Fibroblast of lung (primary cell): ENCODE results near the gene ATP13A4. TPM values are rescaled to one million over a fixed set of nuclear protein-coding genes. Genes with fewer than 3 reads are reported as not detected.

Experiments used
- DNase-seq, 2 donors: peaks; one replicate each; pipeline versions ENCODE4 v3.0.0 to v3.0.0-alpha.2; 2010; ENCODE audit warnings: low read depth in 2 of 2
- H2AFZ ChIP-seq: 2 replicates; pipeline ENCODE4 v1.5.1; 2012; ENCODE audit warnings: low read length, control low read depth, inconsistent platforms
- H3K27ac ChIP-seq: 2 replicates; pipeline ENCODE4 v1.5.1; 2011; ENCODE audit warnings: low read length, control low read depth; ENCODE audit not compliant: insufficient read depth
- H3K27me3 ChIP-seq: 2 replicates; pipeline ENCODE4 v1.5.1; 2011; ENCODE audit warnings: mild to moderate bottlenecking, low read length; ENCODE audit not compliant: control insufficient read depth, insufficient read depth
- H3K36me3 ChIP-seq: 2 replicates; pipeline ENCODE4 v1.5.1; 2011; ENCODE audit warnings: low read length; ENCODE audit not compliant: control insufficient read depth, insufficient read depth
- H3K4me1 ChIP-seq: 2 replicates; pipeline ENCODE4 v1.5.1; 2011; ENCODE audit warnings: low read length; ENCODE audit not compliant: control insufficient read depth, insufficient read depth; ENCODE audit errors: extremely low read depth
- H3K4me2 ChIP-seq: 2 replicates; pipeline ENCODE4 v1.5.1; 2011; ENCODE audit warnings: low read length, control low read depth; ENCODE audit not compliant: insufficient read depth; ENCODE audit errors: extremely low read depth
- H3K4me3 ChIP-seq, 4 experiments: fragments of 200-600 bp in 1 of 4; sonication (generic) in 1 of 4; replicated peaks in 1 of 4; 2 replicates each; pipeline ENCODE4 v1.5.1; 2011 to 2016; ENCODE audit warnings: low read length in 4 of 4, low read depth in 3 of 4, mild to moderate bottlenecking in 3 of 4, control low read depth in 2 of 4, inconsistent platforms in 1 of 4, mixed read lengths in 1 of 4; ENCODE audit not compliant: insufficient read depth in 1 of 4; ENCODE audit errors: control extremely low read depth in 1 of 4
- H3K79me2 ChIP-seq: 2 replicates; pipeline ENCODE4 v1.5.1; 2012; ENCODE audit warnings: mild to moderate bottlenecking, low read length, inconsistent platforms; ENCODE audit not compliant: control insufficient read depth, insufficient read depth
- H3K9ac ChIP-seq: 2 replicates; pipeline ENCODE4 v1.5.1; 2011; ENCODE audit warnings: mild to moderate bottlenecking, low read length, control low read depth; ENCODE audit not compliant: insufficient read depth
- H3K9me3 ChIP-seq: 2 replicates; pipeline ENCODE4 v1.5.1; 2012; ENCODE audit warnings: low read depth, low read length; ENCODE audit not compliant: control insufficient read depth, insufficient read depth
- H4K20me1 ChIP-seq: 2 replicates; pipeline ENCODE4 v1.5.1; 2011; ENCODE audit warnings: low read length; ENCODE audit not compliant: control insufficient read depth, insufficient read depth; ENCODE audit errors: extremely low read depth
- CTCF ChIP-seq, 2 donors: IDR thresholded peaks in 1 of 2; conservative IDR thresholded peaks in 1 of 2; 1 replicate in 1 of 2; 2 replicates in 1 of 2; pipeline ENCODE4 v1.5.1; 2011 to 2012; ENCODE audit warnings: low read length in 2 of 2, control low read depth in 1 of 2, inconsistent platforms in 1 of 2, low read depth in 1 of 2, mild to moderate bottlenecking in 1 of 2
- EZH2 ChIP-seq: IDR thresholded peaks from 2 replicates; pipeline ENCODE4 v1.5.1; 2012; ENCODE audit warnings: low read length, control low read depth, mild to moderate bottlenecking; ENCODE audit errors: missing control alignments
- polyA plus RNA-seq, 2 donors: library from polyadenylated mRNA; depleted of rRNA in 1 of 2; stranded (reverse) in 1 of 2; unstranded in 1 of 2; fragments of >200 nt; gene quantifications; 2 replicates each; pipeline ENCODE4 v1.2.1, GENCODE V29; 2011 to 2012; ENCODE audit warnings: missing spikeins in 1 of 2
- total RNA-seq: library from RNA; depleted of rRNA; stranded (reverse); fragments of >200 nt; gene quantifications from 2 replicates; pipeline ENCODE4 v1.2.1, GENCODE V29; 2014

Gene ATP13A4
- total and polyA plus RNA-seq, 2 donors (not counting 1 experiment from before 2014, with no cell fraction given): 0.01 to 0.33 TPM

- Histone ChIP-seq H2AFZ (no peak overlapping the region), H3K36me3 (no peaks in the 10 kb centered on the region), H3K9ac (no peak overlapping the region), H3K27ac (no peak overlapping the region), H3K4me1 (no peaks in the 10 kb centered on the region), H3K9me3 (no peaks in the 10 kb centered on the region), H3K4me2 (no peak overlapping the region), H3K79me2 (no peaks in the 10 kb centered on the region), H3K27me3 (no peaks in the 10 kb centered on the region), H3K4me3 (no peak overlapping the region), H4K20me1 (no peaks in the 10 kb centered on the region)
- TF ChIP-seq CTCF (conservative IDR thresholded peaks at IDR 0.05 in 1 of 2, IDR thresholded peaks at IDR 0.05 in 1 of 2; ENCODE audit: low read depth in 1 of 2, low read length in 2 of 2) (no peak), EZH2 (no peak)
- peak in 1 of 2 donors; percentile 3 for DNase-seq
Measured at GRCh38 chr3:193507566-193507965, 47.1 kb downstream of the ATP13A4 start.

GRCh38 chr3:193506921-193507320 is 47.8 kb downstream of the ATP13A4 start:
- Histone ChIP-seq H3K36me3 (no peaks in the 10 kb centered on the region), H3K9ac (no peak overlapping the region), H3K27me3 (no peaks in the 10 kb centered on the region), H2AFZ (no peak overlapping the region), H3K4me3 (no peak overlapping the region), H3K4me2 (no peak overlapping the region), H3K79me2 (no peaks in the 10 kb centered on the region), H3K9me3 (no peaks in the 10 kb centered on the region), H4K20me1 (no peaks in the 10 kb centered on the region), H3K4me1 (no peaks in the 10 kb centered on the region), H3K27ac (no peak overlapping the region)
- TF ChIP-seq CTCF (conservative IDR thresholded peaks at IDR 0.05 in 1 of 2, IDR thresholded peaks at IDR 0.05 in 1 of 2; ENCODE audit: low read depth in 1 of 2, low read length in 2 of 2) (no peak), EZH2 (no peak)
- no peak for DNase-seq

GRCh38 chr3:193502871-193503270 is 51.8 kb downstream of the ATP13A4 start:
- Histone ChIP-seq H3K27me3 (no peaks in the 10 kb centered on the region), H3K4me2 (no peak overlapping the region), H3K9me3 (no peaks in the 10 kb centered on the region), H3K4me3 (no peak overlapping the region), H4K20me1 (no peaks in the 10 kb centered on the region), H3K27ac (no peak overlapping the region), H3K4me1 (no peaks in the 10 kb centered on the region), H3K79me2 (no peaks in the 10 kb centered on the region), H2AFZ (no peak overlapping the region), H3K9ac (no peak overlapping the region), H3K36me3 (no peaks in the 10 kb centered on the region)
- no peak for TF ChIP-seq EZH2
- no peak for TF ChIP-seq CTCF (conservative IDR thresholded peaks at IDR 0.05 in 1 of 2, IDR thresholded peaks at IDR 0.05 in 1 of 2; ENCODE audit: low read depth in 1 of 2, low read length in 2 of 2)
- DNase-seq: no peak
